GM23248 (cell line): ENCODE results near the gene CTU2. TPM values are rescaled to one million over a fixed set of nuclear protein-coding genes. Genes with fewer than 3 reads are reported as not detected.
A peak's percentile ranks its signal among the peaks of the same experiment; 100 is the strongest.
"Not testable (repeated sequence)": the region's sequence is repeated elsewhere in the genome, so short reads cannot be mapped to it uniquely, and the experiment has no call there.

Experiments
- DNase-seq: peaks from one replicate; pipeline ENCODE4 v3.0.0-alpha.2; 2015
- H2AFZ ChIP-seq: fragments of 200-600 bp; sonication (generic); 2 replicates; pipeline ENCODE4 v1.6.1; 2016; ENCODE audit warnings: antibody characterized with exemption
- H3F3A ChIP-seq: fragments of 200-600 bp; sonication (generic); 2 replicates; pipeline ENCODE4 v1.6.1; 2016; ENCODE audit warnings: mild to moderate bottlenecking, antibody characterized with exemption, mixed run types; ENCODE audit not compliant: insufficient read depth
- H3K27ac ChIP-seq: fragments of 200-600 bp; sonication (generic); 2 replicates; pipeline ENCODE4 v1.5.1; 2016; ENCODE audit warnings: mild to moderate bottlenecking
- H3K27me3 ChIP-seq: fragments of 200-600 bp; sonication (generic); replicated peaks from 2 replicates; pipeline ENCODE4 v1.6.1; 2016; ENCODE audit warnings: mild to moderate bottlenecking; ENCODE audit not compliant: insufficient read depth
- H3K36me3 ChIP-seq: fragments of 200-600 bp; sonication (generic); 2 replicates; pipeline ENCODE4 v1.6.1; 2016; ENCODE audit warnings: low read depth, mild to moderate bottlenecking
- H3K4me1 ChIP-seq: fragments of 200-600 bp; sonication (generic); 2 replicates; pipeline ENCODE4 v1.6.1; 2016; ENCODE audit warnings: mild to moderate bottlenecking; ENCODE audit not compliant: insufficient read depth
- H3K4me2 ChIP-seq: fragments of 200-600 bp; sonication (generic); one replicate; pipeline ENCODE4 v1.6.1; 2016; ENCODE audit warnings: mild to moderate bottlenecking; ENCODE audit not compliant: unreplicated experiment
- H3K4me3 ChIP-seq: fragments of 200-600 bp; sonication (generic); 2 replicates; pipeline ENCODE4 v1.5.1; 2016; ENCODE audit warnings: mild to moderate bottlenecking
- H3K79me2 ChIP-seq: fragments of 200-600 bp; sonication (generic); 2 replicates; pipeline ENCODE4 v1.6.1; 2016; ENCODE audit warnings: mild to moderate bottlenecking; ENCODE audit not compliant: insufficient read depth
- H3K9ac ChIP-seq: fragments of 200-600 bp; sonication (generic); 2 replicates; pipeline ENCODE4 v1.6.1; 2016; ENCODE audit warnings: mild to moderate bottlenecking
- H3K9me2 ChIP-seq: fragments of 200-600 bp; sonication (generic); 2 replicates; pipeline ENCODE4 v1.6.1; 2016; ENCODE audit warnings: mixed run types, mild to moderate bottlenecking, moderate library complexity; ENCODE audit not compliant: insufficient read depth
- H3K9me3 ChIP-seq: fragments of 200-600 bp; sonication (generic); one replicate; pipeline ENCODE4 v1.6.1; 2017; ENCODE audit warnings: low read depth
- H4K20me1 ChIP-seq: fragments of 200-600 bp; sonication (generic); 2 replicates; pipeline ENCODE4 v1.6.0; 2016; ENCODE audit not compliant: insufficient read depth
- EZH2 ChIP-seq: fragments of 200-600 bp; sonication (generic); IDR thresholded peaks from 2 replicates; pipeline ENCODE4 v1.6.1; 2018; ENCODE audit warnings: antibody characterized with exemption, mild to moderate bottlenecking; ENCODE audit not compliant: insufficient read depth, poor library complexity, severe bottlenecking
- EZH2phosphoT487 ChIP-seq: fragments of 200-600 bp; sonication (generic); IDR thresholded peaks from 2 replicates; pipeline ENCODE4 v1.6.1; 2018; ENCODE audit warnings: antibody characterized with exemption, moderate library complexity, mild to moderate bottlenecking, low read depth; ENCODE audit not compliant: insufficient read depth
- WGBS, 2 experiments: methylation state at CpG; one replicate each; pipeline ENCODE4 v1.1.6; 2015 to 2017; ENCODE audit warnings: low lambda C conversion rate in 2 of 2, low coverage in 1 of 2; ENCODE audit errors: missing lambda C conversion rate in 2 of 2; 5-methylcytosine and 5-hydroxymethylcytosine counted together
- in situ Hi-C: fragments of 300-500 bp; cut with MboI; formaldehyde crosslinking; loops from 2 replicates; pipeline ENCODE4 v1.15.0; 2020
- polyA plus RNA-seq: library from polyadenylated mRNA; unstranded; fragments of >200 nt; fragmentation: Nextera tagmentation; extraction: Ambion mirVana; gene quantifications from 2 replicates; pipeline ENCODE4 v1.2.1, GENCODE V29; 2016
- total RNA-seq: library from RNA; depleted of rRNA; stranded (reverse); fragments of >200 nt; shearing (Covaris generic); gene quantifications from 2 replicates; pipeline ENCODE4 v1.2.3, GENCODE V29; 2014

Gene CTU2
- total and polyA plus RNA-seq, 2 experiments from 2014 or later = 16.1 to 20.4 TPM

DNA sequence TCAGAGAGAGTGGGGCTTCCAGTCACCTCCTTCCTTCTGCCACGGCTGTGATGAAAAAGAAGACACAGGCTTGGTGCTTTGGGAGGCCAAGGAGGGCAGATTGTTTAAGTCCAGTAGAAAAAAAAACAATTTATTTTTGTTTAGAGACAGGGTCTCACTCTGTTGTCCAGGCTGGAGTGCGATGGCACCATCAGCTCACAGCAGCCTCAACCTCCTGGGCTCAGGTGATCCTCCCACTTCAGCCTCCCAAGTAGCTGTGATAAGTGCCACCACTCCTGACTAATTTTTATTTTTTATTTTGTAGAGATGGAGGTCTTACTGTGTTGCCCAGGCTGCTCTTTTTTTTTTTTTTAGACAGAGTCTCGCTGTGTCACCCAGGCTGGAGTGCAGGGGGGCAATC is 40.7 kb upstream of the CTU2 start:
- H3K9ac ChIP-seq = no peak overlapping the region
- H3K27ac ChIP-seq = no peak overlapping the region
- no peak for DNase-seq
- no peaks in the 10 kb centered on the region for H3F3A ChIP-seq
- TF ChIP-seq EZH2 (no peak), EZH2phosphoT487 (no peak)
- in situ Hi-C loops = no loop called here
- H3K4me3 ChIP-seq = no peak overlapping the region
- no peaks in the 10 kb centered on the region for H3K27me3 ChIP-seq
- 91 to 100% methylated on average over 3 of the region's 3 CpGs for WGBS, 2 experiments
- H3K36me3 ChIP-seq = no peaks in the 10 kb centered on the region
- H3K9me2 ChIP-seq = no peaks in the 10 kb centered on the region
- H3K4me1 ChIP-seq = 0 out of 2 replicates have a peak, but pooled peaks cover 4% of the 10 kb centered on the region
- peaks cover 14% of the 10 kb centered on the region for H3K79me2 ChIP-seq
- no peaks in the 10 kb centered on the region for H4K20me1 ChIP-seq
- H3K4me2 ChIP-seq = no peak overlapping the region
- H3K9me3 ChIP-seq = no peaks in the 10 kb centered on the region
- H2AFZ ChIP-seq = no peak overlapping the region

DNA sequence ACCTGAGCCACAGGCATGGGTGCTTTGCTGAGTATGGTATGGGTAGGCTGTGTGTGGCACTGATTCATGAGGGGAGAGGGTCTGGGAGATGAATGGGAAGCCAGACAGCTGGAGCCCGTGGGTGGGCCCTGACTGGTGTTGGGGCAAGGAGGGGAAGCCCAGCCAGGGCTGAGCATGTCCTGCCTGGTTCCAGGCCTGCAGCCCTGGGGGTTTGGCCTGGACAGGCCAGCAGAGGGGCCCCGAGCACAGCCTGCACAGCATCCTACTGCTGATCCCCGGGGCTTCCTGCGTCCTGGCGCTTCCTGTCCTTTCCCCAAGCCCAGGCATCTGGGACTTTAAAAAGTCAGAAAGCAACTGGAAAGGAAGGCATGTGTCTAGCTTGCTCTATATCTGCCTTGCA is 38.8 kb upstream of the CTU2 start:
- Histone ChIP-seq H3K9ac (no peak overlapping the region), H4K20me1 (no peaks in the 10 kb centered on the region), H3K9me3 (no peaks in the 10 kb centered on the region), H3K27ac (no peak overlapping the region), H3K36me3 (no peaks in the 10 kb centered on the region), H3K9me2 (no peaks in the 10 kb centered on the region), H2AFZ (no peak overlapping the region), H3K79me2 (peaks cover 4% of the 10 kb centered on the region), H3K4me2 (no peak overlapping the region), H3K4me3 (no peak overlapping the region), H3K27me3 (no peaks in the 10 kb centered on the region), H3K4me1 (no peaks in the 10 kb centered on the region), H3F3A (no peaks in the 10 kb centered on the region)
- no peak for DNase-seq
- 93 to 96% methylated on average over 3 to 5 of the region's 5 CpGs for WGBS, 2 experiments
- in situ Hi-C loops = no loop called here
- TF ChIP-seq EZH2 (no peak), EZH2phosphoT487 (no peak)

GRCh38 chr16:88669493-88669892 is 36.8 kb upstream of the CTU2 start:
- H3K79me2 ChIP-seq, H2AFZ ChIP-seq, H3K9me2 ChIP-seq, H3K4me3 ChIP-seq, DNase-seq, H3K4me1 ChIP-seq, H3K4me2 ChIP-seq, H3K36me3 ChIP-seq, H3K27me3 ChIP-seq, in situ Hi-C loops, H3K9me3 ChIP-seq, H3F3A ChIP-seq, H3K9ac ChIP-seq, H4K20me1 ChIP-seq: not testable (repeated sequence)
- peak overlapping the region; percentile 1; the same call in 1 of the 2 replicates for H3K27ac ChIP-seq
- WGBS, 2 experiments = 84 to 86% methylated on average over 8 of the region's 8 CpGs

DNA sequence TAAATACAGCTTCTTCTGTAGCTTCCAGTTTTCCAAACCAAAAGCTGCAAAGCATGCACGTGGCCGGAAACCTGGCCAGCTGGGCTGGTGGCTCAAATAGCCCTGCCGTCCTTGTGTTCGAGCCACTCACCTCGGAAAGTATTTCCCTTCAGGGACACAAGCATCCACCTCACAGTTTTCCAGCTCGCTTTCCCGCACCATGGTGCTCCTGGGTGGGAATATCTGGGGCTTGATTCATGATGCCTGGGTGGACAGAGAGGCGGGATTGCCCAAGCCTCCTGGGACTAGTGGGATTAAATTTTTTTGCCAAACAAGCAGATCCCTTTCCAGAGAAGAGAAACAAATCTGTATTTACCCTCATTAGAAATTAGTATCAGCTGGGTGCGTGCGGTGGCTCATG is 36.3 kb upstream of the CTU2 start:
- no peak overlapping the region for H3K9ac ChIP-seq
- H3K4me1 ChIP-seq = no peaks in the 10 kb centered on the region
- no peaks in the 10 kb centered on the region for H3K9me3 ChIP-seq
- no peak overlapping the region for H3K4me3 ChIP-seq
- no peaks in the 10 kb centered on the region for H3K79me2 ChIP-seq
- no peaks in the 10 kb centered on the region for H3K9me2 ChIP-seq
- H3K27me3 ChIP-seq = no peaks in the 10 kb centered on the region
- no peak overlapping the region for H2AFZ ChIP-seq
- peak overlapping the region; percentile 1; the same call in 1 of the 2 replicates for H3K27ac ChIP-seq
- 34 to 35% methylated on average over 10 of the region's 10 CpGs for WGBS, 2 experiments
- TF ChIP-seq EZH2 = no peak
- TF ChIP-seq EZH2phosphoT487 = no peak
- no peak overlapping the region for H3K4me2 ChIP-seq
- no peaks in the 10 kb centered on the region for H3F3A ChIP-seq
- in situ Hi-C loops = no loop called here
- H4K20me1 ChIP-seq = no peaks in the 10 kb centered on the region
- DNase-seq = peak; percentile 58
- H3K36me3 ChIP-seq = no peaks in the 10 kb centered on the region

- Histone ChIP-seq H3K79me2 (no peaks in the 10 kb centered on the region), H3K9ac (no peak overlapping the region), H3K36me3 (no peaks in the 10 kb centered on the region), H2AFZ (no peak overlapping the region), H3K27ac (no peak overlapping the region), H3K4me2 (no peak overlapping the region), H3K4me1 (no peaks in the 10 kb centered on the region), H3K4me3 (no peak overlapping the region), H3K27me3 (no peaks in the 10 kb centered on the region), H3F3A (no peaks in the 10 kb centered on the region), H3K9me2 (no peaks in the 10 kb centered on the region), H3K9me3 (no peaks in the 10 kb centered on the region), H4K20me1 (no peaks in the 10 kb centered on the region)
- no peak for DNase-seq
- no peak for TF ChIP-seq EZH2
- TF ChIP-seq EZH2phosphoT487 = no peak
- 92 to 94% methylated on average over 23 of the region's 23 CpGs for whole genome bisulfite sequencing, 2 experiments
- in situ Hi-C loops = no loop called here
These were observed 34.5 kb upstream of the CTU2 start for GRCh38 chr16:88671806-88672205.
